ENCODE data around the gene ANKMY1. TPM values are rescaled to one million over a fixed set of nuclear protein-coding genes. Genes with fewer than 3 reads are reported as not detected.

Gene ANKMY1
- total and polyA plus RNA-seq, 2 of the 13 experiments (the other 11 are each of a cell fraction or from before 2014, with no cell fraction given) = 11.7 to 18.8 TPM

DNA sequence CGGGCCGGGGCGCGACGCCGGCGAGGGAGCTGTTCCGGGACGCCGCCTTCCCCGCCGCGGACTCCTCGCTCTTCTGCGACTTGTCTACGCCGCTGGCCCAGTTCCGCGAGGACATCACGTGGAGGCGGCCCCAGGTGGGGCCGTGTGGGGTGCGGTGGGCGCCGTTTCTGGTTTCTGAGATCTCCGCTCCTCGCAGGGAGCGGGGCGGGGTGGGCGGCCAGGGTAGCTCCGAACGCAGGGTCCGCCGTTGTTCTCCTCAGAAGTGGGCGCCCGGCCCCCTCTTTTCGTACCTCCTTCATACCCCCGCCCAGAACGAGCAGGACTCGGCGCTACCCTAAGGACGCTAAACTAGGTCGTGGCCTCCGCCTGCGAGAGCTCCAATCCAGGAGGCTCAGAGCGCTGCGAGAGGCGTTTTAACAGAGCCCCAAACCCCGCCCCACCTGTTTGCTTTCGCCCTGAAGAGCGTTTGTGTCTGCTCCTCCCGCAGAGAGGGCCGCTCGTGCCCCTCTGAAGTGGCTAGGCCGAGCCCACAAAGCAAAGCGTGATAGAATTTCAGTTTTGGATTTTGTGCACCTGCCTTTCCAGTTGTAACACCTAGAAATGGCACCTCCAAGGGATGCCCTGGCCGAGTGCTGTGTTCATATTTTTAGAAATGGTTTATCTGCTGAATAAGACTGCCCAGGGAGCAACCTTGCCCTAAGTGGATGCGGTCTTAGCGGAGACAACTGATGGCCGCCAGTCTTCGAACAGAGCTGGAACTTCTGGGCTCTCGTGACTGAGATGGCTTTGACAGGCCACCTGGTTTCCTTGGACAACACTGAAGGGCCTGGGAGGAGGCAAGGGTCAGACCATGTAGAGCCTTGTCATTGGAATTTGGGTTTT is 29.4 kb upstream of the ANKMY1 start (continued):
- TF ChIP-seq PATZ1 (CRISPR knock-in tag; IDR thresholded peaks at IDR 0.05) (peak; percentile 47; the same call in 1 of the 2 replicates), GLI4 (CRISPR knock-in tag; IDR thresholded peaks at IDR 0.05; ENCODE audit: borderline replicate concordance) (peak; percentile 46; the same call in 1 of the 2 replicates), ZSCAN12 (CRISPR knock-in tag; IDR thresholded peaks at IDR 0.05) (no peak), MIXL1 (CRISPR knock-in tag; IDR thresholded peaks at IDR 0.05) (no peak), SP4 (CRISPR knock-in tag; IDR thresholded peaks at IDR 0.05) (peak; percentile 62; the same call in 1 of the 2 replicates), SMAD9 (CRISPR knock-in tag; IDR thresholded peaks at IDR 0.05) (0 out of 2 replicates have a peak, but pooled peaks have one; percentile 35), RAD51 (IDR thresholded peaks at IDR 0.05; ENCODE audit: borderline replicate concordance) (no peak), MYNN (CRISPR knock-in tag; IDR thresholded peaks at IDR 0.05; ENCODE audit: low read depth) (no peak), IRX3 (CRISPR knock-in tag; IDR thresholded peaks at IDR 0.05; ENCODE audit: borderline replicate concordance, low read depth) (no peak), NFIC (IDR thresholded peaks at IDR 0.05; ENCODE audit: low read length) (no peak)
- TF ChIP-seq, protein P1, sequence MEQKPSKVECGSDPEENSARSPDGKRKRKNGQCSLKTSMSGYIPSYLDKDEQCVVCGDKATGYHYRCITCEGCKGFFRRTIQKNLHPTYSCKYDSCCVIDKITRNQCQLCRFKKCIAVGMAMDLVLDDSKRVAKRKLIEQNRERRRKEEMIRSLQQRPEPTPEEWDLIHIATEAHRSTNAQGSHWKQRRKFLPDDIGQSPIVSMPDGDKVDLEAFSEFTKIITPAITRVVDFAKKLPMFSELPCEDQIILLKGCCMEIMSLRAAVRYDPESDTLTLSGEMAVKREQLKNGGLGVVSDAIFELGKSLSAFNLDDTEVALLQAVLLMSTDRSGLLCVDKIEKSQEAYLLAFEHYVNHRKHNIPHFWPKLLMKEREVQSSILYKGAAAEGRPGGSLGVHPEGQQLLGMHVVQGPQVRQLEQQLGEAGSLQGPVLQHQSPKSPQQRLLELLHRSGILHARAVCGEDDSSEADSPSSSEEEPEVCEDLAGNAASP (CRISPR knock-in tag; IDR thresholded peaks at IDR 0.05; ENCODE audit: borderline replicate concordance) = 0 out of 2 replicates have a peak, but pooled peaks have one; percentile 10
- TF ChIP-seq, protein P2, sequence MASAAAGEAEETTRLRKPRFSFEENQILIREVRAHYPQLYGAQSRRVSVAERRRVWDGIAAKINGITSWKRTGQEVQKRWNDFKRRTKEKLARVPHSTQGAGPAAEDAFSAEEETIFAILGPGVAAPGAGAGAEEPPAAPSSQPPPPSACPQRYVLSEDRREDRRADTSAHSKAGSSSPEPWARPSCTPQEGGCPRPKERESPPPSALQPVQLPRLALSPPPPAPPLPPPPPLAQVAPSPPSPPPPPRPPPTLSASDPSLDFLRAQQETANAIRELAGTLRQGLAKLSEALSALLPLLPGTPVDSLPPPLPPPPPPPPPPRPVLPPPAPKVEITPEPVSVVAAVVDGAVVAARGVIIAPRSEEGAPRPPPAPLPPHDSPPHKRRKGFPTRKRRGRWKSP (CRISPR knock-in tag; IDR thresholded peaks at IDR 0.05) = peak; percentile 64; the same call in 1 of the 2 replicates
- TF ChIP-seq, protein P3, sequence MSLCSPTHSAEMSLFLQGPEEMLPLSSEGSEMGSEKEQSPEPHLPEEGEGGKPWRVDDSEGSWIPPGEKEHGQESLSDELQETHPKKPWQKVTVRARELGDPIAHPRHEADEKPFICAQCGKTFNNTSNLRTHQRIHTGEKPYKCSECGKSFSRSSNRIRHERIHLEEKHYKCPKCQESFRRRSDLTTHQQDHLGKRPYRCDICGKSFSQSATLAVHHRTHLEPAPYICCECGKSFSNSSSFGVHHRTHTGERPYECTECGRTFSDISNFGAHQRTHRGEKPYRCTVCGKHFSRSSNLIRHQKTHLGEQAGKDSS (CRISPR knock-in tag; IDR thresholded peaks at IDR 0.05; ENCODE audit: borderline replicate concordance, low read depth) = peak; percentile 38; the same call in 1 of the 2 replicates
- TF ChIP-seq, protein P4, sequence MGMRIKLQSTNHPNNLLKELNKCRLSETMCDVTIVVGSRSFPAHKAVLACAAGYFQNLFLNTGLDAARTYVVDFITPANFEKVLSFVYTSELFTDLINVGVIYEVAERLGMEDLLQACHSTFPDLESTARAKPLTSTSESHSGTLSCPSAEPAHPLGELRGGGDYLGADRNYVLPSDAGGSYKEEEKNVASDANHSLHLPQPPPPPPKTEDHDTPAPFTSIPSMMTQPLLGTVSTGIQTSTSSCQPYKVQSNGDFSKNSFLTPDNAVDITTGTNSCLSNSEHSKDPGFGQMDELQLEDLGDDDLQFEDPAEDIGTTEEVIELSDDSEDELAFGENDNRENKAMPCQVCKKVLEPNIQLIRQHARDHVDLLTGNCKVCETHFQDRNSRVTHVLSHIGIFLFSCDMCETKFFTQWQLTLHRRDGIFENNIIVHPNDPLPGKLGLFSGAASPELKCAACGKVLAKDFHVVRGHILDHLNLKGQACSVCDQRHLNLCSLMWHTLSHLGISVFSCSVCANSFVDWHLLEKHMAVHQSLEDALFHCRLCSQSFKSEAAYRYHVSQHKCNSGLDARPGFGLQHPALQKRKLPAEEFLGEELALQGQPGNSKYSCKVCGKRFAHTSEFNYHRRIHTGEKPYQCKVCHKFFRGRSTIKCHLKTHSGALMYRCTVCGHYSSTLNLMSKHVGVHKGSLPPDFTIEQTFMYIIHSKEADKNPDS (CRISPR knock-in tag; IDR thresholded peaks at IDR 0.05) = no peak
- TF ChIP-seq, protein P5, sequence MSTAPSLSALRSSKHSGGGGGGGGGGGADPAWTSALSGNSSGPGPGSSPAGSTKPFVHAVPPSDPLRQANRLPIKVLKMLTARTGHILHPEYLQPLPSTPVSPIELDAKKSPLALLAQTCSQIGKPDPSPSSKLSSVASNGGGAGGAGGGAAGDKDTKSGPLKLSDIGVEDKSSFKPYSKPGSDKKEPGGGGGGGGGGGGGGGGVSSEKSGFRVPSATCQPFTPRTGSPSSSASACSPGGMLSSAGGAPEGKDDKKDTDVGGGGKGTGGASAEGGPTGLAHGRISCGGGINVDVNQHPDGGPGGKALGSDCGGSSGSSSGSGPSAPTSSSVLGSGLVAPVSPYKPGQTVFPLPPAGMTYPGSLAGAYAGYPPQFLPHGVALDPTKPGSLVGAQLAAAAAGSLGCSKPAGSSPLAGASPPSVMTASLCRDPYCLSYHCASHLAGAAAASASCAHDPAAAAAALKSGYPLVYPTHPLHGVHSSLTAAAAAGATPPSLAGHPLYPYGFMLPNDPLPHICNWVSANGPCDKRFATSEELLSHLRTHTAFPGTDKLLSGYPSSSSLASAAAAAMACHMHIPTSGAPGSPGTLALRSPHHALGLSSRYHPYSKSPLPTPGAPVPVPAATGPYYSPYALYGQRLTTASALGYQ (CRISPR knock-in tag; IDR thresholded peaks at IDR 0.05) = no peak
- TF ChIP-seq, protein P6, sequence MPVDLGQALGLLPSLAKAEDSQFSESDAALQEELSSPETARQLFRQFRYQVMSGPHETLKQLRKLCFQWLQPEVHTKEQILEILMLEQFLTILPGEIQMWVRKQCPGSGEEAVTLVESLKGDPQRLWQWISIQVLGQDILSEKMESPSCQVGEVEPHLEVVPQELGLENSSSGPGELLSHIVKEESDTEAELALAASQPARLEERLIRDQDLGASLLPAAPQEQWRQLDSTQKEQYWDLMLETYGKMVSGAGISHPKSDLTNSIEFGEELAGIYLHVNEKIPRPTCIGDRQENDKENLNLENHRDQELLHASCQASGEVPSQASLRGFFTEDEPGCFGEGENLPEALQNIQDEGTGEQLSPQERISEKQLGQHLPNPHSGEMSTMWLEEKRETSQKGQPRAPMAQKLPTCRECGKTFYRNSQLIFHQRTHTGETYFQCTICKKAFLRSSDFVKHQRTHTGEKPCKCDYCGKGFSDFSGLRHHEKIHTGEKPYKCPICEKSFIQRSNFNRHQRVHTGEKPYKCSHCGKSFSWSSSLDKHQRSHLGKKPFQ (CRISPR knock-in tag; IDR thresholded peaks at IDR 0.05; ENCODE audit: insufficient replicate concordance) = peak; percentile 60

All from HepG2 (cell line).